ENCODE results near the gene CLSTN2.
A peak's percentile ranks its signal among the peaks of the same experiment; 100 is the strongest.

The CLSTN2 gene

DNA sequence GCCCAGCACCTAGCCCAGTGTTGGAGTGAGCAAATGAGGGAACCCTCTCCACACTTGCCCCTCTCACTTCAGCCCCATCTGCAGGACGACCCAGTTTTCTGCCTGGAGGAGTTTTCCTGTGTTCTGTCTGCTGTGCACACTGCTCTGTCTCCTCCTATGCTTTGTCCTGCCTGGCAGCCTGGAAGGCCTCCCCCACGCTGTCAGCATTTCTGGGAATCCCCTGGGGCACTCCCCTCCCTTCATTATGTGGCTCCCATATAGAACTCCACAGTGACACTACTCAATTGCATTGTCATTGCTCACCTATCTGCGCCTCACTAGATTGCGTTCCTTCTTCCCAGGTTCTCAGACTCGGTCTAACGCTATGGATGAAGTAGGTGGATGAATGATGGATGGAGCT, 13.9 kb downstream of the CLSTN2 start:
- no CpG with 5 or more reads among the region's 6 CpGs for WGBS, 2 donors (ENCODE audit: extremely low coverage in 2 of 2, insufficient read length in 2 of 2, insufficient replicate concordance in 1 of 2)

DNA sequence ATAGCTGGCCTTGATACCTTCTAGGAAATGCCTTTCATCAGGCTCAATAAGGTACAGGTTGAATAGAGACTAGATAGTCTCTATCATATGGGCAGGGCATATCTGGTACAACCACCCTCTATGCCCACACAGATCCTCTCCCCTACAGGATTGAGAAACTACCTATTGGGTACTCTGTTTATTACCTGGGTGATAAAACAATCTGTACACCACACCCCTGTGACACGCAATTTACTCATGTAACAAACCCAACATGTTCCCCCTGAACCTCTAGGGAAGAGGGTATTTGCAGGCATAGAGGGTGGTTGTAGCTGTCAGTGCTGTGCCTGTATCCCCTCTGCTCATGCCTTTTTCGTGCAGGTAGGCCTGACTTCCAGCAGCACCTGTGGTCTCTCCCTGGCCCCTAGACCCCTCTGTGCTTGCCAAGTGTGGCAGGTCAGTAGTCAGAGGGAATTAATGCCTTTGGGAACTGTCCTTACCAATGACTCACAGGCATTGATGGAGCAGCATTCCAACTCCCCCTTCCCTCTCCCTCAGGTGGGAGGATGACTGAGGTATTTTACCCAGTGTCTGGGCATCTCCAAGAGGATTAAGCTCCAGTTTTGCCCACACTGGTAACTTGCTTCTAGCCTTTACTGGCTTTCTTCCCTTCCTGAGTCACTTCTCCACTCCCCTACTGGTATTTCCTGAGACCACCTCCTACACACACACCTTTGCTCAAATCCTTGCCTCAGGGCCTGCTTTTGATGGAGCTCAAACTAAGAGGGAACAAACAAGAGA, 18.3 kb downstream of the CLSTN2 start:
- no peaks in the 10 kb centered on the region for H3K79me1 ChIP-seq (ENCODE audit: low read depth, low read length)
- no peak overlapping the region for H2AFZ ChIP-seq (ENCODE audit: low read length)
- H4K91ac ChIP-seq (ENCODE audit: low read depth, low read length, poor library complexity) = no peak overlapping the region
- H3K27me3 ChIP-seq (ENCODE audit: control insufficient read depth in 3 of 3, insufficient read depth in 3 of 3, low read depth in 1 of 3, low read length in 3 of 3) = no peaks in the 10 kb centered on the region
- H2BK12ac ChIP-seq (ENCODE audit: low read length) = no peak overlapping the region
- no peak overlapping the region for H3K27ac ChIP-seq (replicated peaks; ENCODE audit: low read length)
- H3K23ac ChIP-seq (ENCODE audit: low read depth, low read length, poor library complexity) = no peak overlapping the region
- H3K9me3 ChIP-seq (replicated peaks in 1 of 2; ENCODE audit: control insufficient read depth in 2 of 2, insufficient read depth in 1 of 2, low read depth in 1 of 2, low read length in 2 of 2) = no peaks in the 10 kb centered on the region
- no peak overlapping the region for H3K4ac ChIP-seq (ENCODE audit: low read length)
- DNase-seq (ENCODE audit: low spot score) = no peak
- no peak overlapping the region for H2AK5ac ChIP-seq (ENCODE audit: low read depth, low read length)
- H3K4me1 ChIP-seq (ENCODE audit: control insufficient read depth in 2 of 2, insufficient read depth in 1 of 2, low read depth in 1 of 2, low read length in 2 of 2) = no peaks in the 10 kb centered on the region
- H3K4me3 ChIP-seq (ENCODE audit: low read length in 2 of 2) = no peak overlapping the region
- no peak overlapping the region for H2BK15ac ChIP-seq (ENCODE audit: low read length)
- no peak overlapping the region for H3K9ac ChIP-seq (ENCODE audit: low read depth, low read length, poor library complexity)
- no peaks in the 10 kb centered on the region for H3K36me3 ChIP-seq (replicated peaks in 1 of 2; ENCODE audit: control insufficient read depth in 2 of 2, insufficient read depth in 2 of 2, low read length in 2 of 2)
- no peak overlapping the region for H4K8ac ChIP-seq (ENCODE audit: low read depth, low read length)
- no peak overlapping the region for H3K14ac ChIP-seq (ENCODE audit: low read length)
- H3K18ac ChIP-seq (ENCODE audit: low read length) = no peak overlapping the region
- WGBS, 2 donors (ENCODE audit: extremely low coverage in 2 of 2, insufficient read length in 2 of 2, insufficient replicate concordance in 1 of 2) = no CpG with 5 or more reads among the region's 2 CpGs
- no peak overlapping the region for H3K4me2 ChIP-seq (ENCODE audit: insufficient read depth, low read length, poor library complexity, severe bottlenecking)
- no peak overlapping the region for H2BK120ac ChIP-seq (ENCODE audit: low read depth, low read length)
- no peak overlapping the region for H2BK5ac ChIP-seq (ENCODE audit: low read length)

More for the DNA sequence above, 13.9 kb downstream of the CLSTN2 start:
- Histone ChIP-seq H3K79me1 (ENCODE audit: low read depth, low read length) (no peaks in the 10 kb centered on the region), H3K23ac (ENCODE audit: low read depth, low read length, poor library complexity) (no peak overlapping the region), H3K4ac (ENCODE audit: low read length) (no peak overlapping the region), H2BK15ac (ENCODE audit: low read length) (no peak overlapping the region), H3K4me2 (ENCODE audit: insufficient read depth, low read length, poor library complexity, severe bottlenecking) (no peak overlapping the region), H2AK5ac (ENCODE audit: low read depth, low read length) (no peak overlapping the region), H3K4me3 (ENCODE audit: low read length in 2 of 2) (no peak overlapping the region), H3K14ac (ENCODE audit: low read length) (no peak overlapping the region), H2AFZ (ENCODE audit: low read length) (no peak overlapping the region), H4K91ac (ENCODE audit: low read depth, low read length, poor library complexity) (no peak overlapping the region), H2BK120ac (ENCODE audit: low read depth, low read length) (no peak overlapping the region), H3K18ac (ENCODE audit: low read length) (no peak overlapping the region), H3K9ac (ENCODE audit: low read depth, low read length, poor library complexity) (no peak overlapping the region), H4K8ac (ENCODE audit: low read depth, low read length) (no peak overlapping the region), H3K27ac (replicated peaks; ENCODE audit: low read length) (no peak overlapping the region), H3K27me3 (ENCODE audit: control insufficient read depth in 3 of 3, insufficient read depth in 3 of 3, low read depth in 1 of 3, low read length in 3 of 3) (no peaks in the 10 kb centered on the region), H3K36me3 (replicated peaks in 1 of 2; ENCODE audit: control insufficient read depth in 2 of 2, insufficient read depth in 2 of 2, low read length in 2 of 2) (no peaks in the 10 kb centered on the region), H2BK12ac (ENCODE audit: low read length) (no peak overlapping the region), H3K9me3 (replicated peaks in 1 of 2; ENCODE audit: control insufficient read depth in 2 of 2, insufficient read depth in 1 of 2, low read depth in 1 of 2, low read length in 2 of 2) (no peaks in the 10 kb centered on the region), H3K4me1 (ENCODE audit: control insufficient read depth in 2 of 2, insufficient read depth in 1 of 2, low read depth in 1 of 2, low read length in 2 of 2) (no peaks in the 10 kb centered on the region), H2BK5ac (ENCODE audit: low read length) (no peak overlapping the region)
- DNase-seq (ENCODE audit: low spot score) = no peak

DNA sequence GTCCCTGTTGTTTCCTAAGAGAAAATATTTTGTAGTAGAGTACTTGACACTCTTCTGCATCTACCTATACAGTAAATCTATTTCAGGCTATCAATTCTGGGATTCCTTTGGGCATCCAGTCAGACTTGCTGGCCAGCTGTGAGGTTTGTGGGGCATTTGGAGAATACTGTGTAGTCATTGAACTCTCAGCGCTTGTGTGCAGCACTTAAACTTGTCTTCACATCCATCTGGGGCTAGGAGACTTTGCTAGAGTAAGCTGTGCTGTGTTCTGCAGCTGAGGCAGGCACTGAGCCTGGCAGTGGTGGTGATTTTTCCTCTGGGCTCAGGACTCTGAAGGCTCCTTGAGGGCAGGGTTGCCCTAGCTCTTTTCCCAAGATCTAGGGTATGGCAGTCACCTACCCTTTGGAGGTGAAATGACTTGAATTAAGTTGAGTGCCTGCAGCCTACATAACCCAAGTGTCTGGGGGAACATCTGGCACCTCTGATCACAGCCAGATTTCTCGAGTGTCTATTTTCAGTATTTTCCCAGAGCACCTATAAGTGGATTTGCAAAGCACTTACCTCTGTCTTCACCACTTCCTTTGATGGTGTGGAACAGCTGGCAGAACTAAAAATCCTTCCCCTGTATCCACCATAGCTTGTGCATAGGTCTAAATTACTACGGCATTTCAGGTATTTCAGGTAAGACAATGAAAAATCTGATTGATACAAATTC, 19.3 kb downstream of the CLSTN2 start:
- no peak for DNase-seq (ENCODE audit: low spot score)
- no peak overlapping the region for H2AFZ ChIP-seq (ENCODE audit: low read length)
- H3K14ac ChIP-seq (ENCODE audit: low read length) = no peak overlapping the region
- H2BK120ac ChIP-seq (ENCODE audit: low read depth, low read length) = no peak overlapping the region
- H3K4me2 ChIP-seq (ENCODE audit: insufficient read depth, low read length, poor library complexity, severe bottlenecking) = no peak overlapping the region
- no peak overlapping the region for H4K8ac ChIP-seq (ENCODE audit: low read depth, low read length)
- H2BK12ac ChIP-seq (ENCODE audit: low read length) = no peak overlapping the region
- no peak overlapping the region for H3K4ac ChIP-seq (ENCODE audit: low read length)
- no peak overlapping the region for H3K27ac ChIP-seq (replicated peaks; ENCODE audit: low read length)
- no peak overlapping the region for H3K4me3 ChIP-seq (ENCODE audit: low read length in 2 of 2)
- no peak overlapping the region for H3K18ac ChIP-seq (ENCODE audit: low read length)
- H3K4me1 ChIP-seq (ENCODE audit: control insufficient read depth in 2 of 2, insufficient read depth in 1 of 2, low read depth in 1 of 2, low read length in 2 of 2) = no peaks in the 10 kb centered on the region
- no peak overlapping the region for H2AK5ac ChIP-seq (ENCODE audit: low read depth, low read length)
- peak overlapping the region; percentile 37 for H3K23ac ChIP-seq (ENCODE audit: low read depth, low read length, poor library complexity)
- no peak overlapping the region for H4K91ac ChIP-seq (ENCODE audit: low read depth, low read length, poor library complexity)
- no peaks in the 10 kb centered on the region for H3K9me3 ChIP-seq (replicated peaks in 1 of 2; ENCODE audit: control insufficient read depth in 2 of 2, insufficient read depth in 1 of 2, low read depth in 1 of 2, low read length in 2 of 2)
- no peak overlapping the region for H2BK5ac ChIP-seq (ENCODE audit: low read length)
- H3K36me3 ChIP-seq (replicated peaks in 1 of 2; ENCODE audit: control insufficient read depth in 2 of 2, insufficient read depth in 2 of 2, low read length in 2 of 2) = no peaks in the 10 kb centered on the region
- H3K9ac ChIP-seq (ENCODE audit: low read depth, low read length, poor library complexity) = no peak overlapping the region
- H3K79me1 ChIP-seq (ENCODE audit: low read depth, low read length) = no peaks in the 10 kb centered on the region
- H3K27me3 ChIP-seq (ENCODE audit: control insufficient read depth in 3 of 3, insufficient read depth in 3 of 3, low read depth in 1 of 3, low read length in 3 of 3) = no peaks in the 10 kb centered on the region
- no CpG with 5 or more reads among the region's 3 CpGs for WGBS, 2 donors (ENCODE audit: extremely low coverage in 2 of 2, insufficient read length in 2 of 2, insufficient replicate concordance in 1 of 2)
- no peak overlapping the region for H2BK15ac ChIP-seq (ENCODE audit: low read length)

DNA sequence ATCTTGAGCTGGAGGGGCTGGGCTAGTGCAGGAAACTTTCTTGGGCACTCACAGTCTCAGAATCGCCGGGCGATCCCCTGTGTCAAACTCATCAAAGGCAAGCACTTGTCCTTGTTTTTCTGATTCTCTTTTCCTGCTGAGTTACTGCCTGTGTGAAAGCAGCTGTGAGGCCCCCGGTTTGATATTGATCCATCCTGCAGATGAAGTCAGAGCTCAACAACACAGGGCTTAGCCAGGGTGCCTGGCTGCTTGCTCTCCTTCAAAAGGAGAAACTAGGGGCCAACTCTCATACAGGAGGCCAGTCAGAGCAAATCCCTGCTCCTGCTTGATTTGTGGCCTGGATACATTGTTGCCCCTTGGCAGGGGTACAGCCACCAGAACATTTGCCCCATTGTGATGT, 22.9 kb downstream of the CLSTN2 start:
- Histone ChIP-seq H3K18ac (ENCODE audit: low read length) (no peak overlapping the region), H3K9ac (ENCODE audit: low read depth, low read length, poor library complexity) (no peak overlapping the region), H3K4me2 (ENCODE audit: insufficient read depth, low read length, poor library complexity, severe bottlenecking) (no peak overlapping the region), H3K14ac (ENCODE audit: low read length) (no peak overlapping the region), H2BK120ac (ENCODE audit: low read depth, low read length) (no peak overlapping the region), H2AFZ (ENCODE audit: low read length) (no peak overlapping the region), H3K4me3 (ENCODE audit: low read length in 2 of 2) (no peak overlapping the region), H2AK5ac (ENCODE audit: low read depth, low read length) (no peak overlapping the region), H3K27ac (replicated peaks; ENCODE audit: low read length) (no peak overlapping the region), H4K91ac (ENCODE audit: low read depth, low read length, poor library complexity) (no peak overlapping the region), H3K4ac (ENCODE audit: low read length) (no peak overlapping the region), H2BK12ac (ENCODE audit: low read length) (no peak overlapping the region), H3K23ac (ENCODE audit: low read depth, low read length, poor library complexity) (no peak overlapping the region), H3K27me3 (ENCODE audit: control insufficient read depth in 3 of 3, insufficient read depth in 3 of 3, low read depth in 1 of 3, low read length in 3 of 3) (no peaks in the 10 kb centered on the region), H2BK15ac (ENCODE audit: low read length) (no peak overlapping the region), H3K9me3 (replicated peaks in 1 of 2; ENCODE audit: control insufficient read depth in 2 of 2, insufficient read depth in 1 of 2, low read depth in 1 of 2, low read length in 2 of 2) (no peaks in the 10 kb centered on the region), H4K8ac (ENCODE audit: low read depth, low read length) (no peak overlapping the region), H3K4me1 (ENCODE audit: control insufficient read depth in 2 of 2, insufficient read depth in 1 of 2, low read depth in 1 of 2, low read length in 2 of 2) (no peaks in the 10 kb centered on the region), H3K79me1 (ENCODE audit: low read depth, low read length) (no peaks in the 10 kb centered on the region), H3K36me3 (replicated peaks in 1 of 2; ENCODE audit: control insufficient read depth in 2 of 2, insufficient read depth in 2 of 2, low read length in 2 of 2) (no peaks in the 10 kb centered on the region), H2BK5ac (ENCODE audit: low read length) (no peak overlapping the region)
- WGBS, 2 donors (ENCODE audit: extremely low coverage in 2 of 2, insufficient read length in 2 of 2, insufficient replicate concordance in 1 of 2) = no CpG with 5 or more reads among the region's 4 CpGs
- DNase-seq (ENCODE audit: low spot score) = no peak

Data from neuronal stem cell (in vitro differentiated cells).